Stimulated activated naive CD8-positive, alpha-beta T cell treated with anti-CD3 and anti-CD28 coated beads, Interleukin-15, Interleukin-2, amounts not matched to agents 100 U/mL and 50 U/mL, for 24 hours (primary cell): Measurements from ENCODE around the gene USP24.

Experiments used
- ATAC-seq: fragments of 150-1000 bp; cut with Tn5 transposase; one replicate; pipeline ENCODE4 v1.10.0; 2021
- DNase-seq: peaks from one replicate; pipeline ENCODE4 v3.0.0; 2021

The USP24 gene, protein sequence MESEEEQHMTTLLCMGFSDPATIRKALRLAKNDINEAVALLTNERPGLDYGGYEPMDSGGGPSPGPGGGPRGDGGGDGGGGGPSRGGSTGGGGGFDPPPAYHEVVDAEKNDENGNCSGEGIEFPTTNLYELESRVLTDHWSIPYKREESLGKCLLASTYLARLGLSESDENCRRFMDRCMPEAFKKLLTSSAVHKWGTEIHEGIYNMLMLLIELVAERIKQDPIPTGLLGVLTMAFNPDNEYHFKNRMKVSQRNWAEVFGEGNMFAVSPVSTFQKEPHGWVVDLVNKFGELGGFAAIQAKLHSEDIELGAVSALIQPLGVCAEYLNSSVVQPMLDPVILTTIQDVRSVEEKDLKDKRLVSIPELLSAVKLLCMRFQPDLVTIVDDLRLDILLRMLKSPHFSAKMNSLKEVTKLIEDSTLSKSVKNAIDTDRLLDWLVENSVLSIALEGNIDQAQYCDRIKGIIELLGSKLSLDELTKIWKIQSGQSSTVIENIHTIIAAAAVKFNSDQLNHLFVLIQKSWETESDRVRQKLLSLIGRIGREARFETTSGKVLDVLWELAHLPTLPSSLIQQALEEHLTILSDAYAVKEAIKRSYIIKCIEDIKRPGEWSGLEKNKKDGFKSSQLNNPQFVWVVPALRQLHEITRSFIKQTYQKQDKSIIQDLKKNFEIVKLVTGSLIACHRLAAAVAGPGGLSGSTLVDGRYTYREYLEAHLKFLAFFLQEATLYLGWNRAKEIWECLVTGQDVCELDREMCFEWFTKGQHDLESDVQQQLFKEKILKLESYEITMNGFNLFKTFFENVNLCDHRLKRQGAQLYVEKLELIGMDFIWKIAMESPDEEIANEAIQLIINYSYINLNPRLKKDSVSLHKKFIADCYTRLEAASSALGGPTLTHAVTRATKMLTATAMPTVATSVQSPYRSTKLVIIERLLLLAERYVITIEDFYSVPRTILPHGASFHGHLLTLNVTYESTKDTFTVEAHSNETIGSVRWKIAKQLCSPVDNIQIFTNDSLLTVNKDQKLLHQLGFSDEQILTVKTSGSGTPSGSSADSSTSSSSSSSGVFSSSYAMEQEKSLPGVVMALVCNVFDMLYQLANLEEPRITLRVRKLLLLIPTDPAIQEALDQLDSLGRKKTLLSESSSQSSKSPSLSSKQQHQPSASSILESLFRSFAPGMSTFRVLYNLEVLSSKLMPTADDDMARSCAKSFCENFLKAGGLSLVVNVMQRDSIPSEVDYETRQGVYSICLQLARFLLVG (N-terminal part only)

DNA sequence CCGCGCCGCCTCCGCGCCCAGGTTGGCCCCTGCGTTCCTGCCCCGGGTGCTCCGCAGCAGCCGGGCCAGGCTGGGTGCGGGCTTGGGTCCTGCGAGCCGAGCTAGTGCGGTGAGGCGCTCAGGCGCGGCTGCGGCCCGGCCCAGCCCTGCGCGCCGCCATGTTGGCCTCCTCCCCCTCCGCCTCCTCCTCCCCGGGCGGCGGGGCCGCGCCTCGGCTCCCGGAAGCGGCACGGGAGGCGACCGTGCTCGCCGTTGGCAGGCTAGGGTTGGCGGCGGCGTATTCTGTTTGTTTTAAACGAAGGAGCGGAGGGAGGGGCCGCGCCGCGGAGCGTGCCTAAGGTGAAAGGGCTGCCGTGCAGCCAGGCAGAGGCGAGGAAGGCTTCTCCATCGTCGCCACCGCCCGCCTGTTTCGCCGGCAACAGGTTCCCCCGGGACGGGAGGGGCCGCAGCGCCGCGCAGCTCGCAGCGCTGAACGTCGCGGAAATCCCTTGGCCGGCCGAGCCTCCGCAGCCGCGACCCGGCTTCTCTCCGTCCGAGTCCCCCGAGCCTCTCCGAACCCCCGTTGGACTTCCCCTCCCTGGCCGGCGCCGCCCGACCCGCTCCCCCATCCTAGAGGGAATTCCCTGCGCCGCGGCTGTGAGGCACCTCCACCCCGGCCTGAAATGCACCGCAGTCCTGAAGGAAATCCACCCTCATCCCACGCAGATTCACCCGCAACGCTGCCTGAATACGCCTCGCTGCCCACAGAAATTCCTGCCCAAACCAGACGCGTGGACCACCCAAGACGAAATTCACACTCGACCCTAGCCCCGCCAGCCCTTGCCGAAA, at the start of gene USP24:
Gene USP24 (minus strand): TSS at position 171 of the 828 bp plus-strand sequence. CDS start 251 bp downstream, outside the sequence.
- ATAC-seq = peak; percentile 82
- peak; percentile 83 for DNase-seq

DNA sequence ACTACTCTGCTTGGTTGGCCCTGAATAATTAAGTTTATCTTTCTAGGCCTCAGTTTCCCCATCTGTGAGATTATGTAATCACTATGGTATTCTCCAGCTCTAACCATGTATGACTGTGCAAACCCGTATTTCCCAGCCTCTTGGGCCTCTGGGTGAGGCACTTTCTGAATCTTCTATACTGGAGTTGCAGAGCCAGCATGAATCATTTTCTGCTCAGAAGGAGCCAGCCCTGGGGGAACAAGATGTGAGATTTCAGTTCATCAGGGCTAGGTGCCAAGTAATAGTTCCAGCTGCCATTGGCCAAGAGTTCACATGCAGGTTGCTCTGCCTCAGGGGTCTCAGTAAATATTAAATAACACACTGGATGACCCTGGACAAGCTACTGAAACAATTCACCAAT, 47.7 kb upstream of the USP24 start:
- ATAC-seq (no peak), DNase-seq (no peak)

DNA sequence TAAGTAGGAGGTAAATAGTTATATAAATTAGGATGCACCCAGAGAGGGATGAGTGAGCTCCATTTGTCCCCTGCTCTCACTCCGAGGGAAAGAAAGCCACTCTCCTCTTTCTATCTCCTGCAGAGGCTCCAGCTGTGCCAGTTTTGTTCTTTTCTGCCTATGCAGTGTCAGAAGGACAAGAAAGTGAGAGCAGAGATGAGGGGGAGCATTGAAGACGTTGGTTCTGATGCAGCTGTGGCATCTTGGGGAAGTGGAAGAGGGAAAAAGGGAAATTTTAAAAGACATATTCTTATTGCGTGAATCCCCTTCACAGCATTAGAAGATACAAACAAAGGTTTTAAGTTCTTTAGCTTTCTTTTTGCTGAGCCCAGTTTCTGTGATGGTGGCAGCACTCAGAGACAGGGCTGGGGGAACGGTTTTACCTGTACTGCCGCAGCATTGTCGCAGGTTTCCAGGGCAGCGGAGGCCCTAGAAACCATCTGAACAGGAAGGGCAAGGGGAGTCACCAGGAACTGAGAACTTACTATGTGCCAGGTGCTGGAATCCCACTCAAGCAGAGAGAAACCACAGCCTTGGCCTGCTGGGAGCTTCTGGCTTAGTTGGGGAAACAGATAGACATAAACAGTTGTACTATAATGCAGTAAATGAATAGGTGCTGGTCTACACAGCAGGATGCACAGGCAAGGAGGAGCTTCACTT, 44.9 kb upstream of the USP24 start:
- ATAC-seq (peak; percentile 22), DNase-seq (no peak)

DNA sequence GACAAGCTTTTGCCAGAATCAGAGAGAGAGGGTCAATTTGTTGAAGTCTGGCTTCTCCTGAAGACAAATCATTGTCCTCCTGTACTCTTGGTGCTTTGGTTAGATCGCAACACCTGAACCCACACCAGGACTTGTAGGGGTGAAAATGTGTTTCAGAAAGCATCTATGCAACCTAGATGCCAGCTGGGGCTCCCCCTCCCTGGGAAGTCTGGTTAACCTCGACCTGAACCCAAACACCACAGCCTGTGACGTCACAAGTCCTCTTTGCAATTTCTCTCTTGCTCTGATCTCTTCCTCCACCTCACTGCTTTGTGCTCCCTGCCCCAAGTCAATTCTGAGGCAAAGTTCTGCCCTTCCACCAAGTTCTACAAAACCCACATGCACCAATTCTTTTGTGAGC, 42.8 kb upstream of the USP24 start:
- DNase-seq = peak; percentile 52
- ATAC-seq = peak; percentile 59

DNA sequence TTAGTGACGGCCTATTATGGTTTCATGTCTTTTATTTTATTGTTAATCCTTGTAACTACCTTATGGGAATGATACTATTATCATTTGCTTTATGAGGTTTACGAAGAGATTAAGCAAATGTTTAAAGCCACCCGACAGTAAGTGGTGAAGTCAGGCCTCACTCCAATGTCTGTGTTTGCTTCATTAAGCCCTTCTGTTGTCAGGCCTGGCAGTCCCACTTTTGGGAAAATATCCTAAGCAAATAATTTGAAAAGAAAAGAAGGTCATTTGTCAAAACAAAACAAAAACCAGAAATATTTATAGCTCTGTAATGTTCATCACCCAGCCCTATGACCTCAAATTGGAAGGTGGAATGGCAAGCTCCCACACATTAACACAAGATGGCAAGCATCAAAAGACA, 40.7 kb upstream of the USP24 start:
- ATAC-seq = no peak
- DNase-seq = no peak

DNA sequence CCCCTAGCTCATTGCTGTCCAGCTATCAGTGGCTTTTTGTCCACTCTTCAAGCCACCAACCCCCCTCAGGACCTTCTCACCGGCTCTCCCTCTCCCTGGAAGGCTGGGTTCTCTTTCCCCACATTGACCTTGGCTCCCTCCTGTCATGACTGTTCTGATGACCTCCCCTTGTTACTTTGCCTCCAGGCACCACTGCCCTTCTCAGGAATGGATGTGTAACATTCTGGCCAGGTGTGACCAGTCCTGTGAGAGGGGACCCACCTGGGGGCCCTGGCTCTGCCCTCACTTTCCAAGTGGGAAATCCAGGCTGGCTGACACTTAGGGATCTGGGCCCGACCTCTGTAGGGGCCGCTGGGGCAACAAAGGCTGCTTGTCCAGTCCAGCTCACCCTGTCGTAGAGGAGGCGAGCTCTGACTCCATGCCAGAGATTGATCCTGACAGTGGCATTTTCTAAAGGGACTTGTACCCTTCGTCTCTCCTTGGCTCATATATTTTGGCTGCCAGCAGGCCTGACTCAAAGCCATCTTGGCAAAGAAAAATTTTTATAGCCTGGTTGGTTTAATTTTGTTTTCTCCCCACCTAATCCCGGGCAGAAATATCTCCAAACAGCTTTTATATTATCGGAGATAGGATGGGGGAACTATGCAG, 37.9 kb upstream of the USP24 start:
- DNase-seq (no peak), ATAC-seq (no peak)

DNA sequence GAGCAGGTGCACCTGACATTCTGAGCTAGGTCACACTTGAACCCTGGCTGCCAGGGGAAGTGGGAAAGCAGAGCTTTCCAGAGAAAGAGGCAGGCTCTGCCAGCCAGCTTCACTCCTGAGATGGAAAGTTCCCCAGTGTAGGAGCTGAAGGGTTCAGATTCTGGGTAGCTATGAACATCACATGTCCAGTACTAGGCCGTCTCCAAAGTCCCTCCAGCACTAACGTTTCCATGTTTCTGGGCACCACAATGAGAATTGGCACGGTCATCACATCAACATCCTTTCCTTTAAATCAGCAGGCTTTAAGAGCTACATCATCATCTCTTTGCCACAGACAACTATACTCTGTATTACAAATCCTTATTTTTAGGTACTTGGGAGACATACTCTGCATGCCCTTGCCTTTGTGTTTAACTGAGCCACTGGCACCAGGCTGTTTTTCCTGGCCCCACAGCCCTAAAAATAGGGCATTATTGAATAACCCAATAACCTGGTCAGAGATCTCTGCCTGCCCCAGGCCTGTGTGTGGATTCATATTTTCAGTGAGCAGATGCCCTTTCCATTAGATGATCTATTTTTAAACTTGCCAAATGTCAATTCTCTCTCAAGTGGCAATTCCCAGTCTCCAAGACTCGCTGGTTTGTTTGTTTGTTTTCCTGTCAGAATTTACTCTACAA, 35.4 kb upstream of the USP24 start:
- ATAC-seq (no peak), DNase-seq (no peak)

DNA sequence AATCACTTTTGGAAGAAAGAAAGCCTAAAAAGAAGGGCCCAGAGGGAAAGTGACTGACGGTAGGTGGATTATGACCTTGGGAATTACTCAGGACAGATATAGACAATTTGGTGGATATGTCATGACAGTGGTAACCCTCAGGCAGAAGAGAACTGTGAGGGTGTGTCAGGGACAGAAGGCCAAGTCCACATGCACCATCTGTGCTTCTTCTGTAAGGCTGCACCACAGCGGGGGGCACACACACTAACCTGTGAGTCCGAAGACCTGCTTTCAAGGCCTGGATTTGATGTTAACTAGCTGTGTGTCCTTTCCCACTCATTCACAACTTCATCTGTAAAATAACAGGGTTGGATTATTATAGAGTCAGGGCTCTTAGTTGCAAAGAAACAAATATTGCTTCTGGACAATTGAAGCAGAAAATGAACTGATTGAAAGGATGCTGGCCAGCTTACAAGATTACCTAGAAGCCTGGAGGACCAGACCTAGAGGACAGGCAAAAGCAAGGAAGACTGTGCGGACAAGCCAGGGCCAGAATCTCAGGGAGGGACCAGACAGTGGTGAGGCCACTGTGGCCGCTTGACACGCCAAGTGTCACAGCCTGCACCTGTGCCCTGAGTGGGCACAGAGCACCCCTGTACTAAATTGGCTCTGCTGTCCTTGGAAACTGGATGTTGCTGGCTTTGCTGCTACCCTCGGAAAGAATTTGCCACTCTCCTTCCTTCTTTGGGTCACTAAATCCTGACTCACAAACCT, 34.7 kb upstream of the USP24 start:
- ATAC-seq (no peak), DNase-seq (no peak)

DNA sequence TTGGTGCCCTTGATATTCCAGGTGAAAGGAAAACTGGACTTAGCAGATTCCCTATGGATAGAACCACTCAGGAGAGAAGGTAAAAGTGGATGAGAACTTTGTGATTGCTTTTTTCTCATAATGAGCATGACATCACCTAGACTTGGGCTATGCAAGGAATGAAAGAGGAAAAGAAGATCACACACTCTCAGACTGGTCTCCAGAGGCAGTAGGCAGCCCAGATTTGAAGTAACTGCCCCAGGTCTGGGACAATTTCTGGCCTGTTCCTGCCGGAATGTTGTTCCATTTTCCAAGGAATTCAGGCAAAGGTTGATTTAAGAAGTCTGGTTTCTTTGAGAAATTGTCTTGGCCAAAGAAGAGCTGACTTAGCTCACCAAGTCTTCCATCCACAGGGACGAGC, 31.7 kb upstream of the USP24 start:
- DNase-seq (no peak), ATAC-seq (no peak)

DNA sequence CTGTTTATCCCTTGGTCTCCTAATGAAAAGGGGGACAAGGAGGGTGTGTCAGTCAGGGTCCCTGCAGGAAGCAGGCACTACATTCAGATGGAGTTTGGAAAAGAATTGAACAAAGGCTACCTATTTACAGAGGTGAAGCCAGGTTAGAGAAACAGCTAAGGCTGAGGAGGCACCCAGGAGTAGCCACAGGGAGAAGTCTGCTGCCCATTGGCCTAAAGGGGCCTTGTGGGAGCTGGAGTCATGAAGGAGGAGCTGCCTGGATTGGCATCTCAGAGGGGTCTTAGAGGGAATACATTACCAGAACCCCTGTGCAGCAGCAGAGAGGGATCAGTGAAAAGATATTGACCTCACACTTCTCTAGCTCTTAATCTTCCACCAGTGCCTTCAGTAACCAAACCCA, 31.2 kb upstream of the USP24 start:
- no peak for DNase-seq
- ATAC-seq = no peak

DNA sequence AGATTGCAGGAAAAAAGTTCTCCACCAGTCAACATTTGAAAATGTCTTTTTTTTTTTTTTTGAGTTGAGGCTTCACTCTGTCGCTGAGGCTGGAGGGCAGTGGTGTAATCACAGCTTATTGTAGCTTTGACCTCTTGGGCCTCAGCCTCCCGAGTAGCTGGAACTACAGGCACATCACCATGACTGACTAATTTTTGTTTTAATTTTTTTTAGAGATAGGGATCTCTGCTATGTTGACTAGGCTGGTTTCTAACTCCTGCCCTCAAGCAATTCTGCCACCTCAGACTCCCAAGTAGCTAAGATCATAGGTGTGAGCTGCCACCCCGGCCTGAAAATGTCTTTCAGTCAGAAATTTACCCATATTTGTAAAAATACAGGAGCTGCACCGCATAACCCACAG, 30.6 kb upstream of the USP24 start:
- DNase-seq (no peak), ATAC-seq (no peak)

DNA sequence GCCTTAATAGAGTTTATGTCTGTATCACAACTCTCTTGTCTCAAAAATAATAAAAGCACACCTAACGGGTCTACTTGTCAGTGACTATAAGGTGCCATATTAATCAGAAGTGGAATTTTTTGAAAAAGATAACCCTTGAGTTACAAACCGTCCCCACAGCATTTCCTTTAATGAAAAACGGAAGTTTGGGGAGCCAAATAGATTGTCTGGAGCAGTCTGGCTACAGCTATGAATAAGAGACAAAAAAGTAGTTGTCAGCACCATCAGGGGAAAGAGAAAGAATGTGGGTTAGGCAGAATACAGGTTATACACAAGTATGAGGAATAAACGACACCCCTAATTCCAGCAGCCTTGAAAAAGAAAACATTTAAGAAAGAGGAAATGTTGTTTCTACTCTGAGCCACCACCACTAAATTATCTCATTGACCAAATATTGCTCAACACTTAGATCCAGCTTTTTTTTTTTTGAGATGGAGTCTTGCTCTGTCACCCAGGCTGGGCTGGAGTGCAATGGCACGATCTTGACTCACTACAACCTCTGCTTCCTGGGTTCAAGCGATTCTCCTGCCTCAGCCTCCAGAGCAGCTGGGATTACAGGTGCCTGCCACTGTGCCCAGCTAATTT, 29.4 kb upstream of the USP24 start:
- ATAC-seq = no peak
- no peak for DNase-seq

DNA sequence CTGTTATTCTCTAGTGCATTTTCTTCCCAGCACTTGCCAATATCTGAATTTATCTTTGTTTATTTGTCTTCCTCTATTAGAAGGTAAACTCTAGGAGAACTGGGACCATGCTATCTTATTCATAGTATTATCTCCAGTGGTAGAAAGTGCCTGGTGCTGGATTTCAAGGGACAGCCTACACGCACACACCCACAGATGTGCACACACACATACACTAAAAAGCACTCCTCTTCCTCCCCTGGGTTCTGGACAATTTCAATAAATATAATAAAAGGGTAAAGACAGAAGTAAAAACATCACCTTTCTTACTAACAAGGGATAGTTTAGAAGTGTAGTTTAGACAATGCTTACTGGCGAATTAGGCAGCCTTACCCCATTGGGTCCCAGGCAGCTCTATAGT, 28.5 kb upstream of the USP24 start:
- ATAC-seq = no peak
- DNase-seq = no peak

DNA sequence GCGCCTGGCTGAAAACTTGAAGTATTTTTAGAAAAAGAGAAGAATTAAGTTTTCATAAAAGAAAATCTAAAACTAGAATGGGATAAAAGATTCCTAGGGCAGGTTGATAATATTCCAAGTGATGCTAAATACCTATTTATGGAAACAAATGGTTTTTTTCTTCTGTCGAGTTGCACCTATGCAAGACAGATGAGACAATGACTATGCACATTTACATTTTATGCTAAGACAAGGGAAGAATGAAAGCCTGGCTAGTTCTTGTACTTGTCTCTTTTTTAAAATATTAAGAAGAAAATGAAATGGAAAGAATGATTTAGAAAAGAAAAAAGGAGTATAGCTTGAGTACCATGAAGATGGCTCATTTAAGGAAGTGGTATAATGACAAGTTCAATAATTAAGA, 24.4 kb upstream of the USP24 start:
- no peak for ATAC-seq
- DNase-seq = no peak

DNA sequence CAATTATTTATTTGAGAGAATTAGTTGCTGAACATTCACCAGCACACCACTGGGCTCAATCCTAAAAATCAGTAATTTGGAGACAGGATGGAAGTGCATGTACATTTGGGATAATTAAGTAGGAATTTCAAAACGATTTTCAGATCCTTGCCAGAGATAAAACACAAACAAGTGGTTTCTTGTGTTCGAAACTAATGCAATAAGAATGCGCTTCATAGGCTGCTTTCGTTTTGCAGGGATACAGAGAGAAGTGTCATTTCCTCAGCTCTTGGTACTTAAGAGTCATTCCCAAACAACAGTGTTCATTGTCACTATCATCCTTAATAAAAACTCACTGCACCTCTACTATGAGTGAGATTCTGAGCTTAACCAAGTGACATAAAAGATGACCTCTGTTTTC, 20.6 kb upstream of the USP24 start:
- no peak for ATAC-seq

DNA sequence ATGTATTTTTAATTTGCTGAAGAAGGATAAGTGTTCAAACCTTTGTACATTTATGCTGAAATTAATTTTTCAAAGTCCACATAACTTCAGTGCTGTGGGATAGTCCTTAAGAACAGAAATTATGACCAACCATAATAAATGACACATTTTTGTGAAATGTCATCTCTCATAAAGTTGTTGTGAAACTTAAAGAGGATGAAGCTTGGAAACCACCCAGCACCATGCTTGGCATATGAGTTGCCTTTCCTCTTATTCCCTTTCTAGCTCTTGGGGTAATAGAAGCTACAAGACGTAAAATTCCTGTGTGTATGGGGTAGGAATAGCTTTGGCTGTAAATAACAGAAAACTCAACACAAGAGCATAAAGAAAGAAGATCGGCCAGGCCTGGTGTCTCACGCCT, 18.9 kb upstream of the USP24 start:
- ATAC-seq = no peak
- DNase-seq = no peak

More for the DNA sequence above, 20.6 kb upstream of the USP24 start:
- DNase-seq = no peak

DNA sequence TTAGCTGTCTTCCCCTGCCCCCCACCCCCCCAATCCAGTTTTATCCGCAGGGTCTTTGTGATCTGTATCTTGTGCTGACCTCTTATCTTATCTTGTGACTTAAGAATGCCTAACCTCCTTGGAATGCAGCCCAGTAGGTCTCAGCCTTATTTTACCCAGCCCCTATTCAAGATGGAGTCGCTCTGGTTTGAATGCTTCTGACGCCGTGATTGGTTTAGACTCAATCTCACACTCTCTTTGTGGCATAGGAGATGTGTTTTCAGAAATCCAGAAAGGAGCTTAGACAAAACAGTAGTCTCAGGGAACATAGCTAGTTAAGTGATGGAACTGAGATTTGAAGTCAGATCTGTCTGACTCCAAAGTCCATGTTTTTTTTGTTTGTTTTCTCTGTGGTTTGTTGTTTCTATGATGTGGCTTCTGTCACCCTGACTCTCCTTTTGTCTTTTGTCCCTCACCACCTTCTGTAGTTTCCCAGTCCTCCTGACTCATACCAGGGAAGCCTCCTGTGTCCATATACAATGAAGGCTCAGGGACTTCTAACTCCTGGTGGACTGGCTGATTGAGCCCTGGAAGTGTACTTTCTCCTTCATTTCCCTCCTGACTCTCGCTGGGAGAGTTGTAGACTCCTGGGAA, 18.1 kb upstream of the USP24 start:
- ATAC-seq = no peak

DNA sequence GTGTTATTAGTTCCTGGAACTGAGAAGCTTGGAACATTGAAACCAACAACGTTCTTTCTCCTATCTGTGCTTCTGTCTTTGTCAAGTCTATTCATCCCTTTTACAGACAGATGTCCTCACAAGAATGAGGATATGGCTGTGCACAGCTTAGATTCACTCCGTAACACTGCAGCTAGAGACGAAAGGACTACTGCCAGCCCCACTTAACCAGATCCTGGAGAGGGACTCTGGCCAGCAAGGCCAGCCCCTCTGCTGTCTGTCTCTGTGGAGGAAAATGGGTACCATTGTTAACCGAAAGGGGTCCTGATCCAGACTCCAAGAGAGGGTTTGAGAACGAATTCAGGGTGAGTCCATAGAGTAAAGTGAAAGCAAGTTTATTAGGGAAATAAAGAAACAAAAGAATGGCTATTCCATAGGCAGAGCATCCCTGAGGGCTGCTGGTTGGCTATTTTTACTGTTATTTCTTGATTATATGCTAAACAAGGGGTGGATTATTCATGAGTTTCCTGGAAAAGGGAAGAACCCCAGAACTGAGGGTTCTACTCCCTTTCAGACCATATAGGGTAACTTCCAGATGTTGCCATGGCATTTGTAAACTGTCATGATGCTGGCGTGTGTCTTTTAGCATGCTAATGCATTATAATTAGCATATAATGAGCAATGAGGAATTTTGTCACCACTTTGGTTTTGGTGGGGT, 17.4 kb upstream of the USP24 start:
- DNase-seq (no peak), ATAC-seq (no peak)

More for the DNA sequence above, 18.1 kb upstream of the USP24 start:
- no peak for DNase-seq
